Right atrium auricular region (tissue), 2 donors: ENCODE measurements around the gene MAPK8IP3. TPM values are rescaled to one million over a fixed set of nuclear protein-coding genes. Genes with fewer than 3 reads are reported as not detected.

Experiments used
- DNase-seq: peaks from one replicate; pipeline ENCODE4 v3.0.0-alpha.2; 2019; ENCODE audit warnings: low spot score
- H3K27ac ChIP-seq, 2 donors: fragments of 200-600 bp; sonication (generic); 1 replicate in 1 of 2; 2 replicates in 1 of 2; pipeline ENCODE4 v1.5.1; 2016 to 2019
- H3K27me3 ChIP-seq, 2 donors: fragments of 200-600 bp; sonication (generic); one replicate each; pipeline versions ENCODE4 v1.5.1 to v1.6.0; 2017 to 2019
- H3K36me3 ChIP-seq: fragments of 200-600 bp; sonication (generic); one replicate; pipeline ENCODE4 v1.5.1; 2016
- H3K4me1 ChIP-seq, 2 donors: fragments of 200-600 bp; sonication (generic); one replicate each; pipeline versions ENCODE4 v1.5.1 to v1.6.0; 2017 to 2019
- H3K4me3 ChIP-seq, 2 donors: fragments of 200-600 bp; sonication (generic); 1 replicate in 1 of 2; 2 replicates in 1 of 2; pipeline ENCODE4 v1.5.1; 2017 to 2019; ENCODE audit warnings: mild to moderate bottlenecking in 1 of 2, moderate library complexity in 1 of 2
- H3K9me3 ChIP-seq, 2 donors: fragments of 200-600 bp; sonication (generic); one replicate each; pipeline ENCODE4 v1.5.1; 2019
- total RNA-seq, 2 donors: library from RNA; depleted of rRNA; stranded (reverse); fragments of >200 nt; gene quantifications; one replicate each; pipeline ENCODE4 v1.1.0, GENCODE V29; 2016
- TF ChIP-seq, protein P1 (sequence below), 2 donors: fragments of 200-600 bp; sonication (generic); IDR thresholded peaks; one replicate each; pipeline ENCODE4 v1.5.1; 2019; ENCODE audit warnings: antibody characterized with exemption in 2 of 2

Gene MAPK8IP3
- total RNA-seq, 2 donors from 2014 or later = 43.1 to 43.3 TPM

DNA sequence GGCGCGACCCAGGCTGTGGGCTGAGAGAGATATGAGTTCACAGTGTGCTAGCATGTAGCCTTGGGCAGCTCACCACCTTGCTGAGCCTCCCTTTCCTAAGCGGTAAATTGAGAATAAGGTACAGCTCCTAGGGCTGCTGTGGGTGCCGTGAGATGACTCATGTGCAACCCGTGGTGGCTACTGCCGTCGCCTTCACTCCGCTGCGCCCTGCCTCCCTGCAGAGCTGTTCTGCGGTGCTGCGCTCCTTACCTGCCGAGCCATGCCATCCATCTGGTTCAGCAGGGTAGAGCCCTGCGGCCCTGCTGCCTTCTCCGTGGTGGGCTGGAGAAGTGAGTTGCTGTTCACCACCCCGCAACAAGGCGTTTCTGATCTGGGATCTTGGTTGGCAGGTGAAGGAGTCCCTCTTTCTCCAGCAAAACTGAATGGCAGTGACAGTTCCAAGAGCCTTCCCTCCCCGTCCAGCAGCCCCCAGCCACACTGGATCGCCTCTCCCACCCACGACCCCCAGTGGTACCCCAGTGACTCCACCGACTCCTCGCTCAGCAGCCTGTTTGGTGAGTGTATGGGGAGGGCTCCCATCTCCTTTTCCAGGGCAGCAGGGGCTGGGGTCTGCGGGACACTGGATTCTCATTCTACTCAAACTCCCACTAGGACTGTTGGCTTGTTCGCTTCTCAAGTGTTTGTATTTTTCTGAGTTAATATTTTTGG, 37.2 kb upstream of the MAPK8IP3 start:
- TF ChIP-seq, protein P1, sequence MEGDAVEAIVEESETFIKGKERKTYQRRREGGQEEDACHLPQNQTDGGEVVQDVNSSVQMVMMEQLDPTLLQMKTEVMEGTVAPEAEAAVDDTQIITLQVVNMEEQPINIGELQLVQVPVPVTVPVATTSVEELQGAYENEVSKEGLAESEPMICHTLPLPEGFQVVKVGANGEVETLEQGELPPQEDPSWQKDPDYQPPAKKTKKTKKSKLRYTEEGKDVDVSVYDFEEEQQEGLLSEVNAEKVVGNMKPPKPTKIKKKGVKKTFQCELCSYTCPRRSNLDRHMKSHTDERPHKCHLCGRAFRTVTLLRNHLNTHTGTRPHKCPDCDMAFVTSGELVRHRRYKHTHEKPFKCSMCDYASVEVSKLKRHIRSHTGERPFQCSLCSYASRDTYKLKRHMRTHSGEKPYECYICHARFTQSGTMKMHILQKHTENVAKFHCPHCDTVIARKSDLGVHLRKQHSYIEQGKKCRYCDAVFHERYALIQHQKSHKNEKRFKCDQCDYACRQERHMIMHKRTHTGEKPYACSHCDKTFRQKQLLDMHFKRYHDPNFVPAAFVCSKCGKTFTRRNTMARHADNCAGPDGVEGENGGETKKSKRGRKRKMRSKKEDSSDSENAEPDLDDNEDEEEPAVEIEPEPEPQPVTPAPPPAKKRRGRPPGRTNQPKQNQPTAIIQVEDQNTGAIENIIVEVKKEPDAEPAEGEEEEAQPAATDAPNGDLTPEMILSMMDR (IDR thresholded peaks at IDR 0.05) = no peak
- Histone ChIP-seq H3K4me1 (peaks cover 0 to 5% of the 10 kb centered on the region in 2 donors), H3K4me3 (no peak overlapping the region), H3K9me3 (no peaks in the 10 kb centered on the region), H3K36me3 (peaks cover 96% of the 10 kb centered on the region), H3K27me3 (no peaks in the 10 kb centered on the region), H3K27ac (no peak overlapping the region)
- DNase-seq = no peak

DNA sequence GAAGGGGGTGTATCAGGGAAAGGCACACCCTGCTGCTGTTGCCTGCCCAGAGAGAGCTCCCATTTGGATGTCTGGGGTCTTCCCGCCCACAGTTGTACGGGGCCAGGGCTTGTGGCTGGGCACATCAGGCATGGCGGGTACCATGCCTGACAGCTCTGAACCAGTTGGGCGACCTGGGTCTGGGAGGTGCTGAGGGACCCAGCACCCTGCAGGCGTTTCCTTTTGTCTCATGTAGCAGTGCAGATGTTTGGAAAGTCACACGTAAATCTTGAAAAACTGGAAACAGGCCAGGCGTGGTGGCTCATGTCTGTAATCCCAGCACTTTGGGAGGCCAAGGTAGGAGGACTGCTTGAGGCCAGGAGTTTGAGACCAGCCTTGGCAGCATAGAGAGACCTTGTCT, 36.3 kb upstream of the MAPK8IP3 start:
- no peak overlapping the region for H3K4me3 ChIP-seq
- no peak for DNase-seq
- H3K27me3 ChIP-seq = no peaks in the 10 kb centered on the region
- peaks cover 0 to 9% of the 10 kb centered on the region in 2 donors for H3K4me1 ChIP-seq
- H3K36me3 ChIP-seq = peaks cover 96% of the 10 kb centered on the region
- H3K27ac ChIP-seq = no peak overlapping the region
- no peaks in the 10 kb centered on the region for H3K9me3 ChIP-seq
- TF ChIP-seq, protein P1 (IDR thresholded peaks at IDR 0.05) = no peak

DNA sequence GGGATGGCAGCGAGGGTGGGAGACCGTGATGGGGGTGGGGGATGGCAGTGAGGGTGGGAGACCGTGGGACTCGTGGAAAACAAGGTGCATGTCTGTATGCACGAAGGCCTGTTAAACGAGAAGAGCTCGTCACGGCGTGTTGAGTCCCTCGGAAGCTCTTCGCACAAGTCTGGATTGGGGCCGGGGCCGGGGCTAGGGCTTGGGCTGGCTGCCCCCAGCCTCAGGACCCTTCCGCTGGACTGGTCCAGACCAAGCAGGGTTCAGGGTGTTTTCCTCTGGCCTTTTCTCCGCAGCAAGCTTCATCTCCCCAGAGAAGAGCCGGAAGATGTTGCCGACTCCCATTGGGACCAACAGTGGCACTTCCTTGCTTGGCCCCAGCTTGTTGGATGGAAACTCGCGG, 35.6 kb upstream of the MAPK8IP3 start:
- Histone ChIP-seq H3K36me3 (peaks cover 96% of the 10 kb centered on the region), H3K4me1 (peaks cover 0 to 9% of the 10 kb centered on the region in 2 donors), H3K27ac (no peak overlapping the region), H3K27me3 (no peaks in the 10 kb centered on the region), H3K4me3 (no peak overlapping the region), H3K9me3 (no peaks in the 10 kb centered on the region)
- TF ChIP-seq, protein P1 (IDR thresholded peaks at IDR 0.05) = no peak
- no peak for DNase-seq

DNA sequence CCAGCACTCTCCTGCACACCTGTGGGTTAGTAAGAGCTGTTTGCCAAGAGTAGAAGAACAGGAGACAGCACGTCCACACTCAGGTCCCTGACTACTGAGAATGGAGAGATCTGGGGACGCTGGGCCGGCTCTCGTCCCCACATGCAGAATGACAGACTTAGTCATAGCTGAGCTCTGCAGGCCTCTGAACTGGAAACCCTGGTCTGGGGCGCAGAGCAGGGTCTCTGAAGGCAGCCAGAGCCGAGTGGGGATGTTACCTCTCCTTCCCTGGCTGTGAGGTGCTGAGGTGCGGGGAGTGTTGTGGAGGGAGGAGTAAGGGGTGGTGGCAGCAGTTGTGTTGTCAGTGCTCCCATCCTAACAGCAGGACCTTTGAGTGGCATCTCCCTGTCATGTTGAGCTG, 35.1 kb upstream of the MAPK8IP3 start:
- Histone ChIP-seq H3K36me3 (peaks cover 97% of the 10 kb centered on the region), H3K4me1 (peaks cover 0 to 9% of the 10 kb centered on the region in 2 donors), H3K27me3 (no peaks in the 10 kb centered on the region), H3K9me3 (no peaks in the 10 kb centered on the region), H3K27ac (no peak overlapping the region), H3K4me3 (no peak overlapping the region)
- DNase-seq = no peak
- TF ChIP-seq, protein P1 (IDR thresholded peaks at IDR 0.05) = no peak

DNA sequence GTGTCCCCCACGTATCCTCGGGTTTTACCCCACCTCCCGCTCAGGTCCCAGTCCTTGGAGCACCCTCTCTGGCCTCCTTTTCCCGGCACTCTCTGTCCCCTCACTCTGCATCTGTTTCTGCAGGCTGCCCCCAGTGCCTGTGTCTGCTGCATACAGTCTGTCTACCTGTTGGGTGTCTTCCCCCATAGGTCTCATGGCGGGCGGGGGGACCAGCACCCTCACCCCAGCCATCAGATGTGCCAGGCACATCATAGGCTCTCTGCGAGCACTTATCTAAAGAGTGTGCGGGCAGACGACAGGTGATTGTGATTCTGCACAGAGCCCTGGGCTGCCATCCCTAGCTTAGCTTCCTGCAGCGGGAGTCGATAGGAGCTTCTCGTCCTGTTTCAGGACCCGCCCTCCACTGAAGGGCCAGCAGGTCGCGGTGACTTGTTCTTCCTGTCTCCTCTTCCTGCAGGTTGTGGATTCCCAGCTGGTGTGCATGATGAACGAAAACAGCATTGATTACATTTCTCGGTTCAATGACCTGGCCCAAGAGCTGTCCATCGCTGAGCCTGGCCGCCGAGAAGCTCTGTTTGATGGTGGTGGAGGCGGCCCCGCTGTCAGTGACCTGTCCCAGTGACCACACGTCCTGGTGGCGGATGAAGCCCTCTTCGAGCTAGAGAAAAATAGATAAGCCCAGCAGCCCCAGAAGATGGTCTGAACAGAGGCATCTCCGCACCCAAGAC, 32.4 kb upstream of the MAPK8IP3 start:
- H3K4me1 ChIP-seq = peaks cover 0 to 11% of the 10 kb centered on the region in 2 donors
- no peak overlapping the region for H3K4me3 ChIP-seq
- no peak for DNase-seq
- no peaks in the 10 kb centered on the region for H3K9me3 ChIP-seq
- no peaks in the 10 kb centered on the region for H3K27me3 ChIP-seq
- H3K36me3 ChIP-seq = peaks cover 72% of the 10 kb centered on the region
- TF ChIP-seq, protein P1 (IDR thresholded peaks at IDR 0.05) = no peak
- no peak overlapping the region for H3K27ac ChIP-seq
